GM19099 (cell line): ENCODE measurements around the gene ABCF2.

Experiments used
- POLR2A ChIP-seq: IDR thresholded peaks from 3 replicates; pipeline ENCODE4 v1.6.1; 2011; ENCODE audit warnings: low read depth; ENCODE audit not compliant: insufficient read length; ENCODE audit errors: extremely low read depth

Gene ABCF2

GRCh38 chr7:151186640-151187408 is 40.2 kb downstream of the ABCF2 start, which contains the start of gene ASB10:
ASB10 (minus strand) TSS chr7:151187250; CDS start chr7:151187130, 120 bp downstream.
- no peak for TF ChIP-seq POLR2A

GRCh38 chr7:151185762-151186639 is 41.0 kb downstream of the ABCF2 start:
- TF ChIP-seq POLR2A, result no peak

GRCh38 chr7:151181011-151181431 is 46.0 kb downstream of the ABCF2 start:
- TF ChIP-seq POLR2A, result no peak

- TF ChIP-seq POLR2A, result no peak
These were observed 47.1 kb downstream of the ABCF2 start for GRCh38 chr7:151179946-151180345.

- no peak for TF ChIP-seq POLR2A
These were observed 47.6 kb downstream of the ABCF2 start for GRCh38 chr7:151179287-151179860.

- no peak for TF ChIP-seq POLR2A
These were observed 48.2 kb downstream of the ABCF2 start for GRCh38 chr7:151178831-151179230.

GRCh38 chr7:151178236-151178635 is 48.8 kb downstream of the ABCF2 start:
- no peak for TF ChIP-seq POLR2A

GRCh38 chr7:151177310-151177709 is 49.7 kb downstream of the ABCF2 start:
- TF ChIP-seq POLR2A, result no peak

GRCh38 chr7:151176401-151176800 is 50.6 kb downstream of the ABCF2 start:
- no peak for TF ChIP-seq POLR2A

- no peak for TF ChIP-seq POLR2A
These were observed 51.2 kb downstream of the ABCF2 start for GRCh38 chr7:151175793-151176311.

GRCh38 chr7:151175047-151175792 is 51.8 kb downstream of the ABCF2 start:
- TF ChIP-seq POLR2A, result no peak

GRCh38 chr7:151174246-151175046 is 52.6 kb downstream of the ABCF2 start:
- TF ChIP-seq POLR2A, result no peak

- no peak for TF ChIP-seq POLR2A
These were observed 53.4 kb downstream of the ABCF2 start for GRCh38 chr7:151173386-151174245.
